ENCODE measurements around the gene MACROD2.

GRCh38 chr20:15544742-15545141, 1549.4 kb downstream of the MACROD2 start:
- TF ChIP-seq POLR2AphosphoS5 (IDR thresholded peaks at IDR 0.05; ENCODE audit: low read depth, low read length) (no peak), PAX5 (IDR thresholded peaks at IDR 0.05; ENCODE audit: insufficient read depth, low read length, severe bottlenecking) (no peak), POLR2A (IDR thresholded peaks at IDR 0.05; ENCODE audit: low read depth, low read length) (no peak)
